HepG2 (cell line): Measurements from ENCODE around the gene B3GALT5.

Experiments used
- CTCF ChIP-seq: sonication (generic); formaldehyde crosslinking; IDR thresholded peaks from 2 replicates; pipeline ENCODE4 v1.5.0; 2020; ENCODE audit warnings: mild to moderate bottlenecking, missing genetic modification reagents, moderate library complexity
- EZH2 ChIP-seq: conservative IDR thresholded peaks from 2 replicates; pipeline ENCODE4 v1.6.1; 2012; ENCODE audit warnings: mild to moderate bottlenecking, low read depth, low read length, moderate library complexity
- FOXK1 ChIP-seq: sonication (generic); formaldehyde crosslinking; IDR thresholded peaks from 2 replicates; pipeline ENCODE4 v1.4.0; 2020; ENCODE audit warnings: low read depth, missing genetic modification reagents, borderline replicate concordance
- LCORL ChIP-seq, 2 experiments: fragments of 450-650 bp in 1 of 2; sonication (generic) in 1 of 2; formaldehyde crosslinking in 1 of 2; IDR thresholded peaks; 2 replicates each; pipeline versions ENCODE4 v1.5.0 to v1.6.1; 2017 to 2020; ENCODE audit warnings: antibody characterized with exemption in 1 of 2, missing genetic modification reagents in 1 of 2
- NR2F6 ChIP-seq, 2 experiments: IDR thresholded peaks; 2 replicates each; pipeline ENCODE4 v1.6.1; 2016; ENCODE audit warnings: antibody characterized with exemption in 1 of 2, mild to moderate bottlenecking in 1 of 2
- POLR2A ChIP-seq, 2 experiments: IDR thresholded peaks; 2 replicates each; pipeline ENCODE4 v1.6.1; 2011; ENCODE audit warnings: low read depth in 2 of 2, low read length in 2 of 2, mild to moderate bottlenecking in 1 of 2, moderate library complexity in 1 of 2; ENCODE audit not compliant: insufficient read depth in 1 of 2
- POLR2AphosphoS2 ChIP-seq: IDR thresholded peaks from 2 replicates; pipeline ENCODE4 v1.6.1; 2011; ENCODE audit warnings: low read depth, low read length, improper control_type of control experiment
- POLR2AphosphoS5 ChIP-seq: IDR thresholded peaks from 2 replicates; pipeline ENCODE4 v1.6.1; 2012; ENCODE audit warnings: low read depth, low read length
- REST ChIP-seq, 2 experiments: IDR thresholded peaks; 2 replicates each; pipeline ENCODE4 v1.6.1; 2011 to 2012; ENCODE audit warnings: low read length in 2 of 2, borderline replicate concordance in 1 of 2, low read depth in 1 of 2, mild to moderate bottlenecking in 1 of 2, moderate library complexity in 1 of 2
- RFX5 ChIP-seq: IDR thresholded peaks from 2 replicates; pipeline ENCODE4 v1.6.1; 2011; ENCODE audit warnings: low read depth, low read length, improper control_type of control experiment
- U2AF1 ChIP-seq: fragments of 200-400 bp; formaldehyde crosslinking; optimal IDR thresholded peaks from 2 replicates; pipeline ENCODE3; 2017; ENCODE audit warnings: mild to moderate bottlenecking, low read depth, low read length
- ZNF260 ChIP-seq: sonication (generic); formaldehyde crosslinking; IDR thresholded peaks from 2 replicates; pipeline ENCODE4 v1.4.0; 2020; ENCODE audit warnings: missing genetic modification reagents, low read depth, mild to moderate bottlenecking, borderline replicate concordance
- ZNF629 ChIP-seq: sonication (generic); formaldehyde crosslinking; conservative IDR thresholded peaks from 2 replicates; pipeline ENCODE4 v1.5.0; 2020; ENCODE audit warnings: missing genetic modification reagents
- ZNF768 ChIP-seq: sonication (generic); formaldehyde crosslinking; IDR thresholded peaks from 2 replicates; pipeline ENCODE4 v1.4.0; 2020; ENCODE audit warnings: missing genetic modification reagents

DNA sequence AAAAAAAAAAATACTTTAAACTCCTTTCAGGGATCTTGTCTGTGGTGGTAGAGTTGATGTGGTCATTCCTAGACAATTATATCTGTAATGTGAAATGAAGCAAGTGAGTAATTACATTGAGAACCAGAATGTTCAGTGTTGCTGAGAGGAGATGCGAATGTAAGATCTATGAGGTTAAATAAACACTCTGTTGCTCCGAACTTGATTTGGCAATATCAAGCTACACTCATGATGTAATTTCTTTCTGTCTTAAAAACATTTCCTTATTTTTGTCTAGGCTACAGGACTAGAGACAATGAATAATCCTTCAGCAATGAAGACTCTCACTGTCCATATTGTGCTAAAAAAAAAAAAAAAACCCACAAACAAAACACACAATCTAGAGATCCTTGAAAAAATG, 69.1 kb downstream of the B3GALT5 start:
- no peak for TF ChIP-seq NR2F6 (IDR thresholded peaks at IDR 0.05)
- no peak for TF ChIP-seq NR2F6 (CRISPR knock-in tag; IDR thresholded peaks at IDR 0.05)
- TF ChIP-seq U2AF1, result no peak
- no peak for TF ChIP-seq POLR2AphosphoS2
- TF ChIP-seq ZNF260 (CRISPR knock-in tag), result no peak
- no peak for TF ChIP-seq POLR2A (IDR thresholded peaks at IDR 0.05; ENCODE audit: insufficient read depth in 1 of 2, low read depth in 2 of 2, low read length in 2 of 2)
- no peak for TF ChIP-seq CTCF (CRISPR knock-in tag)
- no peak for TF ChIP-seq ZNF768
- TF ChIP-seq EZH2, result no peak
- TF ChIP-seq LCORL (IDR thresholded peaks at IDR 0.05), result no peak
- TF ChIP-seq LCORL (CRISPR knock-in tag; IDR thresholded peaks at IDR 0.05), result no peak
- no peak for TF ChIP-seq REST (IDR thresholded peaks at IDR 0.05; ENCODE audit: borderline replicate concordance in 1 of 2, low read depth in 1 of 2, low read length in 2 of 2)
- TF ChIP-seq POLR2AphosphoS5, result no peak
- no peak for TF ChIP-seq FOXK1 (CRISPR knock-in tag)
- TF ChIP-seq RFX5, result no peak
- no peak for TF ChIP-seq ZNF629 (CRISPR knock-in tag)
